Measurements from ENCODE around the gene MDGA2. TPM values are rescaled to one million over a fixed set of nuclear protein-coding genes. Genes with fewer than 3 reads are reported as not detected.

Gene MDGA2
- total RNA-seq, 6 donors from 2014 or later = 0.61 TPM; not detected in 5

DNA sequence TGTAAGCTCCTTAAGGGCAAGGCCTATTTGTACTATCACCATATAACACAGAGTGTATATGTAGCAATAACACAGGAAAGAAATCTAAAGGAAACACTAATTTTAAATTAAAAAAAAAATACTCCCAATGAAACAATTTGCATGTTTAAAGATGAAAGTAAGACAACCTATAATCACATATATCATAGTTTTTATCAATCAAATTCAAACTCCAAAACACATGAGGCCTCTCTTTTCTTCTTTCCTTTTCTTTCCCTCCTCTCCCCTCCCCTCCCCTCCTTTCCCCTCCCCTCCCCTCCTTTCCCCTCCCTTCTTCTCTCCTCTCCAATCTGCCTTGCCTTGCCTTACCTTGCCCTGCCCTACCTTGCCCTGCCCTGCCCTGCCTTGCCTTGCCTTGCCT, 618.0 kb downstream of the MDGA2 start:
- Histone ChIP-seq H3K4me1 (no peaks in the 10 kb centered on the region), H3K4me3 (no peak overlapping the region), H3K36me3 (no peaks in the 10 kb centered on the region), H3K27ac (no peak overlapping the region), H3K9me3 (no peaks in the 10 kb centered on the region), H3K27me3 (no peaks in the 10 kb centered on the region)
- TF ChIP-seq, protein P1, sequence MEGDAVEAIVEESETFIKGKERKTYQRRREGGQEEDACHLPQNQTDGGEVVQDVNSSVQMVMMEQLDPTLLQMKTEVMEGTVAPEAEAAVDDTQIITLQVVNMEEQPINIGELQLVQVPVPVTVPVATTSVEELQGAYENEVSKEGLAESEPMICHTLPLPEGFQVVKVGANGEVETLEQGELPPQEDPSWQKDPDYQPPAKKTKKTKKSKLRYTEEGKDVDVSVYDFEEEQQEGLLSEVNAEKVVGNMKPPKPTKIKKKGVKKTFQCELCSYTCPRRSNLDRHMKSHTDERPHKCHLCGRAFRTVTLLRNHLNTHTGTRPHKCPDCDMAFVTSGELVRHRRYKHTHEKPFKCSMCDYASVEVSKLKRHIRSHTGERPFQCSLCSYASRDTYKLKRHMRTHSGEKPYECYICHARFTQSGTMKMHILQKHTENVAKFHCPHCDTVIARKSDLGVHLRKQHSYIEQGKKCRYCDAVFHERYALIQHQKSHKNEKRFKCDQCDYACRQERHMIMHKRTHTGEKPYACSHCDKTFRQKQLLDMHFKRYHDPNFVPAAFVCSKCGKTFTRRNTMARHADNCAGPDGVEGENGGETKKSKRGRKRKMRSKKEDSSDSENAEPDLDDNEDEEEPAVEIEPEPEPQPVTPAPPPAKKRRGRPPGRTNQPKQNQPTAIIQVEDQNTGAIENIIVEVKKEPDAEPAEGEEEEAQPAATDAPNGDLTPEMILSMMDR (IDR thresholded peaks at IDR 0.05) = no peak
- TF ChIP-seq POLR2AphosphoS5 (IDR thresholded peaks at IDR 0.05) (no peak), POLR2A (IDR thresholded peaks at IDR 0.05) (no peak), EP300 (IDR thresholded peaks at IDR 0.05) (no peak)
- ATAC-seq (ENCODE audit: low FRiP score in 2 of 2) = no peak
- DNase-seq = no peak

DNA sequence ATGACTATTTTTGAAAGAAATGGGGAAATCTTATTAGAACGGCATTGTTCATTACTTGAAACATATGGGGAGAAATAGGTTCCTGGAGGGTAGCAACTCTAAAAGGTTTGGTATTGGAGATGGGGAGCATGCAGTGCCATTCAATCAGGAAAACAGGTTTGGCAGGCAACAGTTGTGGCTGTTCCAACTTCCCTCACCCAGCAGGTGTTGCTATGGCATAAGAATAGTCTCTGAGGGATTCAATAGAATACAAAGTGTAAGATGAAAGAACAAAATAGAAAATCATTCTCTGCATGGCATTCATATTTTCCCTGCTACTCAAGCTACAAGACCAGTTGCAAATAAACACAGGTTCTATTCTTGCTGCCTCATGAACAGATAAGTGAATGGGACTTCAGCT, 630.6 kb downstream of the MDGA2 start:
- no peaks in the 10 kb centered on the region for H3K9me3 ChIP-seq
- no peak for ATAC-seq (ENCODE audit: low FRiP score in 2 of 2)
- H3K27ac ChIP-seq = no peak overlapping the region
- no peak overlapping the region for H3K4me3 ChIP-seq
- no peaks in the 10 kb centered on the region for H3K27me3 ChIP-seq
- H3K36me3 ChIP-seq = no peaks in the 10 kb centered on the region
- H3K4me1 ChIP-seq = no peaks in the 10 kb centered on the region
- TF ChIP-seq, protein P1 (IDR thresholded peaks at IDR 0.05) = peak in 1 of 6 experiments; percentile 18
- TF ChIP-seq POLR2AphosphoS5 (IDR thresholded peaks at IDR 0.05) = no peak
- TF ChIP-seq EP300 (IDR thresholded peaks at IDR 0.05) = no peak
- no peak for TF ChIP-seq POLR2A (IDR thresholded peaks at IDR 0.05)
- 21 to 35% methylated on average over 1 of the region's 1 CpG for WGBS, 2 donors
- peak in 1 of 2 donors; percentile 22 for DNase-seq

DNA sequence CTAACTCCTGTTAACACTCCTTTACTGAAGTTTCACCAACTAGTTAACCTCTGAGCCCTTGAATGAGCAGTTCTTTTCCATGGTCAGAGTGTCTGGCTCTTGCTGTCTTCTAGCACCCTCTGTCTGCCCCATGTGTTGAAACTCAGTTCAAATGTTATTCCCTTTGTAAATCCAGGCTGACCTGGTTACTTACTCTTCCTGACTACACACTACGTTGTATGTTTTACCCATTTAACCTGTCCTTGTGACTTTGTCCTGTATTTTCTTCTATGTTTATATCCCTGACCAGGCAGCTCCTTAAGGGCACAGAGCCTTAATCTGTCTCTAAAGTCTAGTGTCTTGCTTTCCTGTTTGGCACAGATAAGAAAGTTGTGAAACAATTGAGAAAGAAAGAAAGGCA, 634.9 kb downstream of the MDGA2 start:
- WGBS, 2 donors = 0 to 9% methylated on average over 1 of the region's 1 CpG
- H3K4me1 ChIP-seq = no peaks in the 10 kb centered on the region
- no peaks in the 10 kb centered on the region for H3K36me3 ChIP-seq
- H3K9me3 ChIP-seq = no peaks in the 10 kb centered on the region
- ATAC-seq (ENCODE audit: low FRiP score in 2 of 2) (peak; percentile 21 to 61), DNase-seq (peak in 1 of 2 donors; percentile 21)
- no peak overlapping the region for H3K27ac ChIP-seq
- no peak overlapping the region for H3K4me3 ChIP-seq
- no peaks in the 10 kb centered on the region for H3K27me3 ChIP-seq
- no peak for TF ChIP-seq POLR2A (IDR thresholded peaks at IDR 0.05)
- TF ChIP-seq, protein P1 (IDR thresholded peaks at IDR 0.05) = peak in 3 of 6 experiments; percentile 31 to 36 (median 36)

DNA sequence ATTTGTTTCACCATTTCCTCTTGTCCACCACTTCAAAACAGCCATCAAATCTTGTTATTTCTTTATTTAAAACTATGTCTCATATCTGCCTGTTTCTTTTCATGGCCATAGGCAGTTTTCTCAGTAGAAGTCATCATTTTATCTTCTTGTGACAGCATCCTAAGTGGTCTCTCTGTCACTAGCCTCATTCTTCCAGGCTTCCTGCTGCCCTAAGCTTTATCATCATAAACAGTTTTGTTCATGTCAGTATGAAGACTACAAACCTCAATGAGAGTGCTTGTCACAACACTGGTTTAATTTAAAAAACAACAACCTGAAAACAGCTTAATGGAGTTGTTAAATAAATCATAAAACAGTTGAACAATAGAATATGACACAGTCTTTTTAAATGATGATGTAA, 636.1 kb downstream of the MDGA2 start:
- H3K4me1 ChIP-seq = no peaks in the 10 kb centered on the region
- no peaks in the 10 kb centered on the region for H3K27me3 ChIP-seq
- no peak overlapping the region for H3K27ac ChIP-seq
- TF ChIP-seq EP300 (IDR thresholded peaks at IDR 0.05) (no peak), POLR2AphosphoS5 (IDR thresholded peaks at IDR 0.05) (no peak), POLR2A (IDR thresholded peaks at IDR 0.05) (no peak)
- TF ChIP-seq, protein P1 (IDR thresholded peaks at IDR 0.05) = no peak
- no peak overlapping the region for H3K4me3 ChIP-seq
- ATAC-seq (ENCODE audit: low FRiP score in 2 of 2) = no peak
- no peaks in the 10 kb centered on the region for H3K9me3 ChIP-seq
- DNase-seq = no peak
- H3K36me3 ChIP-seq = no peaks in the 10 kb centered on the region

DNA sequence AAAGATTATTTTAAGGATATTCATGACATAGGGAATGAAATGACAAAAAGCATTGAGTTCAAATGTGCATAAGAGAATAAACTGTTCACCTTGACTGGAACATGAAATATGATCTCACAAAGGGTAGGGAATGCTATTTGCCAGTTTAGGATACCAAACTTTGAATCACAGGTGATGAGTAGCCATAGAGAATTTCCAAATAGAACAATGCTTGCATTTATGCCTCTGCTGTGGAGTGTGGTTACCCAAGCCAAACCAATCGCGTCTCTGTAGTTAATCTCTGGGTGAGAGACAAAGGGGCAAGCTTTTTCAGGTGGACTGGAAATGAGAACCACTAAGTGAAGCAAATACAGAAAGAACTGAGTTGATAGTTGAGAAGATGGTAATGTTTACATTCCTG, 652.7 kb downstream of the MDGA2 start:
- WGBS, 2 donors = 87% methylated on average over 2 of the region's 2 CpGs
- no peaks in the 10 kb centered on the region for H3K4me1 ChIP-seq
- no peak for ATAC-seq (ENCODE audit: low FRiP score in 2 of 2)
- DNase-seq = no peak
- H3K27ac ChIP-seq = no peak overlapping the region
- no peak for TF ChIP-seq POLR2A (IDR thresholded peaks at IDR 0.05)
- TF ChIP-seq, protein P1 (IDR thresholded peaks at IDR 0.05) = no peak
- no peak for TF ChIP-seq POLR2AphosphoS5 (IDR thresholded peaks at IDR 0.05)
- no peak for TF ChIP-seq EP300 (IDR thresholded peaks at IDR 0.05)
- H3K9me3 ChIP-seq = no peaks in the 10 kb centered on the region
- H3K27me3 ChIP-seq = no peaks in the 10 kb centered on the region
- H3K4me3 ChIP-seq = no peak overlapping the region
- H3K36me3 ChIP-seq = no peaks in the 10 kb centered on the region

All from upper lobe of left lung (tissue), 6 donors.